HG03097 (cell line): Measurements from ENCODE around the gene COPZ1.

ENCODE experiments used
- ATAC-seq: cut with Tn5 transposase; IDR thresholded peaks from one replicate; pipeline ENCODE4 v1.9.1; 2021; ENCODE audit not compliant: unreplicated experiment, low FRiP score

COPZ1 gene

DNA sequence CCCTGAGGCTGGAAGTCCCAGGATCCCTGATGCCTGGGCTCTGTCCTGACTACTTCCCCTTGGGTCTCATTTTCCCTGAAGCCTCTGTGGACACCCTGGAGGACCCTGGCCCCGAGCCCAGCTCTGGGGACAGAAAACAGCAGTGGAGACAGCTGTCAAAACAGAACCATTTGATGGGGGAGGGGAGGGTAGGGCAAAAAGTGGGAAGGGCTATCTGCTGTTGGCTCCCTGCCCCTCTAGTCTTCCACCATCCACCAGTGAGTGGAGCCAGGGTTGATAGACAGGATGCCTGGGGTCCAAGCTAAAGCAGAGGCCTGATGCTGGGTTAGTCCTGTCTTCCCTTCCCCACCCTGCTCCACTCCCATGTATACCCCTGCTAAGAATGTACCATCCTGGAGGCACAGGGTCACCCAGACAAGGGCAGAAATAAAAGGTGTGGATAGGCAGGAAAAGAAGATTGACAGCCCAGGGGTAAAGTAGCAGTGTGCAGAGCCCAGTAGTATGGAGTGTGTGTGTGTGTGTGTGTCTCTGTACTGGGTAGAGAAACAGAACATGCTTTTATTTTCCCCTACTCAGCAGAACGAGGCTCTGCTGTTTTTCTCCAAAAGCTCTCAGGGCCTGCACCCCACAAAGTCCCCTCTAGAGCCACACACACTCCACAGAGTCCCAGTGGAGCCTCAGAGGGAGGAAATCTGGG lies 49.8 kb downstream of the COPZ1 start:
- no peak for ATAC-seq

DNA sequence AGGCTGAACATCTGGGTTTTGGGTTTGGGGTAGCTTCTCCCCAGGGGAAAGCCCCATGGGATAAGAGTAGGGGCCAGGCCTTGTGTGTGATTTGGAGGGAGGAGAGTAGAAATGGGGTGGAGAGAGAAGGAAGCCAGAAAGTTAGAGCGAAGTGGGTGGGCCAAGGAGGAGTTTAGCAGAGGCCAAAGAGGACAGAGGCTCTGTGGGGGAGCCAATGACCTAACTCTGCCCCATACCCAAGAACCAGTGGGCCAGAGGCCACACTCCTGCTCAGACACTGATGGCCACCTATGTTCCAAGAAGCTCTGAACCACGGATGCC lies 50.3 kb downstream of the COPZ1 start:
- no peak for ATAC-seq

DNA sequence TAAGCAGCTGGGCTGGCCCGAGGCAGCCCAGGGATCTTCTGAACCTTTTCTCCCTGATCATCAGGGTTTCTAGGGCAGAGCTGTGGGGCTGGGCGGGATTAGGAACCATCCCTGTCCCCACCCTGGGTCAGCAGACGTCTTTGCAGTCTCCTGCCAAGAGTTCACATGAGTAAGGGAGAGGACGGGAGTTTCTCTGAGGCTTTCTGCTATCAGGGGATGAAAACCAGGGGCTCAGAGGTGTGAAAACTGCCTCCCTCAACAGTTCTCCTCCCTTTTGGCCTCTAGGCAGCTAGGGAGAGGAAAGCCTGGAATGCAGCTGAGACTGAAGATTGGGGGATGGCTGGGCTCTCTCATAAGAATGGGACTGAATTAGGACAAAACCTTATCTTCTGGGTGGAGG lies 51.7 kb downstream of the COPZ1 start:
- ATAC-seq = no peak

DNA sequence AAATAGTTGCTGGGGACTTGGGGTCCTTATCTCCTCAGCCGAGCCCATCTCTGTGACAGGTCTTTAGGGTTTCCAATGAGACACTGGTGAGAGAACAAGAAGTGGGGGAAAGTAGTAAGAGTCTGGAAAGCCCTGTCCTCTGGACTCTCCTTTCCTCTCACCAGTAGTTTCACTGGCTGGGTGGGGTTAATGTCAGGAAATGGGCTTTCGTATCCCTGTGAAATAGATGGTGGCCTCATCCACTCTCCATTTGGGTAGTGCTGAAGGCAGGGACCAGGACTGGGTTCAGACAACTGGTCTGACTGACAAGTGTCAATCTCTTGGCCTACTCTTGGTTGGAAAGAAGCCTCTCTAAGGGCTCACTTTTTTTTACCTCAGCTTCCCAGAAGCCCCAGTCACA lies 52.1 kb downstream of the COPZ1 start:
- ATAC-seq = no peak

DNA sequence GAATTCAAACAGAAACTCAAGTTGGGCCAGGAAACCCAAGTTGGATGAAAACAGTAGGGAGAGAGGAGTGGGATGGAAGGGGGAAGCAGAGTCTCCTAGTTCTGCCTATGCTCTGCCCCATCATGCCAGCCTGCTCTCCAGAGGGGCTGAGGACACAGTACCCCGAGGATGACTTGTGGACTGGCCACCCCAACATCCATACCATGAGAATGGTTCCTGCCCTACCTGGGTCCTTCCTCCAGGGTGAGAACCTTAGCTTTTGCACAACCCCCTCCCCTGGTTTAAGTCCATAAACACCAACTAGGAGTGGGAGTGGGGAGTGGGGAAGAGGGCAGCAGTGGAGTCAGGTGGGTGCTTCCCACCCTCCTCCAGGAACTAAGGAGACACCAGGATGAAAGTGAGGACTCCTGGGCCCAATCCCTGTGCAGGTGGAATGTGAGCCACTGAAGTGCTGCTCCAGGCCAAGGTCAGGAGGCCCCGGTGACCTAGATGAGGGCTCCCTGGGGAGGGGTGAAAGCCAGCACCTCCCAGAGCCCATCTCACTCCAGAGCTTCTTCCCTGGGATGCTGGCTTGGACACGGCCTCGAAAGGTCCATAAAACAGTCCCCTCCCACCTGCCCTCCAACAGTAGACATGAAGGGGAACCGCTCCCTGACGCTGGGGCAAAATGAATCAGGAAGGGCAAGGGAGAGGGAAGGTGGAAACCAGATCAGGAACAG lies 53.0 kb downstream of the COPZ1 start:
- no peak for ATAC-seq

DNA sequence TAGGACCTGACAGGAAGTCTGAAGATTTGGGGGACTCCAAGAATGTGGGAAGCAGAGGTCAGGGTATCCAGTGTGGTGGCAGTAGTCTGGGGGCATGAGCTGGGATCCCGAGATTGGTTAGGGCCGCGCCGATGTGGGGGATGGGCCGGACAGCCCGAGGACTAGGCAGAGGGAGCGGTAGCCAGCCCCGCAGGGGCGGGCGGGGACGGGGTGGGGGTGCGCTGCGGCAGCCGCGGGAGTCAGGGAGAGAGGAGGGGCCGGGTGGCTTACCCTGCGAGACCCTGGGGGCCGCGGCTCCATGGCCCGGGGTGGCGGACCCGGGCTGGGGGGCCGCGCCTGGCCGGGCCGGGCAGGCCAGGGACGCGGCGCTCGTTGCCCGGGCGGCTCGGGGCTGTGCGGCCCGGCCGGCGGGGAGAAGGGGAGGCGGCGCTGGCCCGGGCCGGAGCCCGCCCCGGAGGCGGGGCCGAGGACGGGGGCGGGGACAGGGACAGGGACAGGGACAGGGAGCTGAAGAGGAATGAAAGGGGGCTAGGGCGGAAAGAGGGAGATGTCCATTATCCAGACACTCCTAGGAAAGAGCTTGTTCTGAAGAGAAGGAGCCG lies 54.0 kb downstream of the COPZ1 start:
- ATAC-seq = no peak

DNA sequence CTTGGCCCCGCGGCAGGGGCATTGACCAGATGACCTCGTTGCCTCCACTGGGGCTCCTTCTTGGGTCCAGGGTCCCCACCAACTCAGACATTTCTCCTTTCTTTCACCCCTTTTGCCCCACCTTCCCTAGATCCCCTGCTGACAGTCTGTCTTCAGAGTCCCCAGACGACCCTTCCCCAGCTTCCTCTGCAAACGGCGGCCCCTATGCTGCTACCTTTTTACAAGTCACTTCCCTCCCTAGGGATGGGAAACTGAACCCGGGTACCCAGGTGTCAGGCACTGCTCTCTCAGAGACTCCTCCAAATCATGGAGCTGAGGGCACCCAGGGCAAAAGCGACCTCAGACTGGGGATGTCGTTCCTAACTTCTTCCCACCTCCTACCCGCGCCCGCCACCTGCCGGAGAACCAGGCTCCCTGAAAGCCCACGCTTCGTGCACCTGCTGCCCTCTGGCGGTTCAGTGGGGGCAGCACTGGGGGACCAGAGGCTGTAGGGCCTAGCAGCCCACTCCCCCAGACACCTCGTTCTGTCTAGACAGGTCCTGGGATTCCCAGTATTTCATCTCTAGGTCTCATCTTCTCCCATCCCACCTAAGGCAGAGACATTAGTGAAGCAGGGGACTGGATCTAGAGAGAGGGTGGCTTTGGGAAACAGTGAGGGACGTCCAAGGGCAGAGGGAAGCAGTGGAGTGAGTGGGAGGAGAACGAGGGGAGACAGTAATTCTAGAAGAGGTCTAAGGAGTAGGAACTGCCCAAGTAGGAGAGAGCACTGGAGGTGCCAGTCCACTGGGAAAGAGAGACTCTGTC lies 54.7 kb downstream of the COPZ1 start:
- ATAC-seq = peak; percentile 60

DNA sequence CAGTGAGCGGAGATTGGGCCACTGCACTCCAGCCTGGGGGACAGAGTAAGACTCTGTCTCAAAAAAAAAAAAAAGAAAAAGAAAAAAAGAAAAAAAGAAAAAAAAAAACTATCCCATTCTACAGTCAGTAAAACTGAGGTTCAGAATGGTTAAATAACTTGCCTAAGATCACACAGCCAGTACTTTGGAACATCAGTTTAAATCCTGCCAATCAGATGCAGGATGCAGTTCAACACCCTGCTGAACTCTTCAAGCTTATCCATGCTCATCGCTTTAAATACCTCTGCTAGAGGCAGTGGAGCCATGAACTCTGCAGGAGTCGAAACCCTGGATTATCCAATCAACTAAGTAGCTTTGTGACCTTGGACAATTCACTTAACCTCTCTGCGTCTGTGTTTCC lies 56.2 kb downstream of the COPZ1 start:
- ATAC-seq = no peak

DNA sequence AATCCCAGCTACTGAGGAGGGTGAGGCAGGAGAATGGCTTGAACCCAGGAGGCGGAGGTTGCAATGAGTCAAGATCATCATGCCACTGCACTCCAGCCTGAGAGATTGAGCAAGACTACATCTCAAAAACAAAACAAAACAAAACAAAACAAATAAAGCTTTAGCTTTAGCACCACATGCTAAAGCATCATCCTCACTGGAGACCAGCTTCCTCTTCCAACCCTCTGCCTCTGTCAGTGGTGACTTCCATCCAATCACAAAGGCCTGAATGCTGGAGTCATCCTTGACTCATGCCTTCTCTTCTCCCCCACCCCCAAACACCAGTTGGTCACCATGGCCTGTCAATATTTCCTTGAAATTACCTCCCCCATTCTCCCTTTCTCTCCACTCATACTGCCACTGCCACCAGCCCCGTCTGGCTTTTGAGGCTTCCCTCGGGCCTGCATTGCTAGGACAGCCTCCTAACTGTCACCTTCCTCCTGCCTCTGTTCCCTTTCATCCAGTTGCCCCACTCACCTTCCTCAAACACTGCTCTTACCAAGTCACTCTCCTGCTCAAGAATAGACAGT lies 58.2 kb downstream of the COPZ1 start:
- no peak for ATAC-seq

DNA sequence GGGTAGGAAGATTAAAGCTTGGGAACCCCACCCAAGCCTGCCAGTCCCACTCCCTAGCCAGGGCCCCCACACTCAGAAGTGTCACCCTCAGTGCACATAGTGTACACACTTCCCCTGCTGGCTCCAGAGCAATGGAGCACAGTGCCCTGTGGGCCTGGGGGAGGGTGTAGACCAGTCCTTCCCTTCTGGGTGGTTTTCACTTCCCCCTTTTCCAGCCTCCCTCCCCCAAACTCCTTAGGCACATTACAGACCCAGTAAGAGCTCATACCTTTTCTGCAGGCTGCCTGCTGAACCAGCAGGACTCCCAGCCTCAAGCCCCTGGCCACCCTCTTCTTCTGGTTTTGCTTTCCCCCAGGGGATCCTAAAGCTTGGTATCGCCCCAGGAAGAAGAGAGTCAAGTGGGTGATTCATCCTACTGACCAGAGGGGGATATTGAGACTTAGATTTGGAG lies 59.7 kb downstream of the COPZ1 start, which contains the start of gene ZNF385A:
ZNF385A (minus strand) TSS at position 143 of the 451 bp plus-strand sequence. CDS start 219 bp downstream, outside the sequence.
- no peak for ATAC-seq

DNA sequence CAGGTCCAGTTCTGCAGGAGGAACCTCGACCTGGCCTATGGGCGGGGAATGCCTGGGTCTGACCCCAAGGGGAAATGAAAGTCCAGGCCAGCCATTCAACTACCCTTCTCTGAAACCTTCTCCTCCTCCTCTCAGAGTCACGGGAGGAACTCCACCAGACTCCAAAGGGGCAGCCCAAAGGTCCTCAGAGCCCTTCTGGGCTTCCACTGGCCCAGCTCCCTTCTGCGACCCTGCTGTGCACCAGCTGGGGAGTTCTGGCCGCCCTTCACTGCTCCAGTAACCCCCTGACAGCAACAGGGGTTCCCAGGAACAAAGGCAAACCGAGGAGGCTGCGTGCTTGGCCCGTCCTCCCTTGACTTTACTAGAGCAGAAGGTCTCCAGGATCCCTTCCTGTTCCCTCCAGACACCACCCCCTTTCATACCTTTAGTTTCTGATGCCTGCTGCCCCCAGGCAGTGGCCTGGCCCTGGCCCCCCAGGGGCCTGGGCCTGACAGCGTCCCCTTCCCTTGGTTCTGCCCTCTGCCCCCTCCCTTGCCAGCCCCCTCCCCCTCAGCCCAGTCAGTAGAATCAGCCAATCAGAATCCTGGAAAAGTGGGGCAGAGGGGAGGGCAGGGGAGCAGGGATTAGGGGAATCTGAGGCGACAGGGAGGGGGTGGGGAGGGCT lies 60.5 kb downstream of the COPZ1 start:
- ATAC-seq = no peak

DNA sequence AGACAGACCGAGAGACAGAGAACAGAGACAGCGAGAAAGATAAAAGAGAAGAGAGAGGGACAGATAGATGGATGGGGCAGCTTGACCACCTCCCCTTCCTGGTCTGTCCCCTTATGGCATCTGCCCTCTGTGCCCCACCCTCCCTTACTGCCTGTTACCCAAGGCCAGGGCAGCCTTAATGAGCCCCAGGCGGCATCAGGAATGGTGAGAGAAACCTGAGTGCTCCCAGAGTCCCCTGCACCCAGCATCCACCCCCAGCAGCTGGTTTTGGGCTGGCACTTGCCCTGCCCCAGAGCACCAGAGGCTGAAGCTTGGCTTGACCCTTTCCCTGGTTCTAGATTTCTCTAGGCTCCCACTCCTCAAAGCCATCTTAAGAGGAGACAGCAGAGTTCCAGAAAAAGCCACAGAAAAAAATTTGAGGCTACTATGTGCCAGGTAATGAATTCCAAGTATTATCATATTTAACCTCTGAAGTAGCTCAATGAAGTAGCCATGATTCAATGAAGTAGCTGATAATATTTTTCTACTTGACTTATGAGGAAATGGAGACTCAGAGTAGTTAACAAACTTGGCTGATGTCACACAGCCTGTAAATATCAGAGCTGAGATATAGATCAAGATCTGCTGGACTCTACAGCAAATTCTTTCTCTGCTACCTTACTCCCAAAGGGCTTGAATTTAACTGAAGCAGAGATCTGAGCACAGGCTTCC lies 61.6 kb downstream of the COPZ1 start:
- no peak for ATAC-seq

DNA sequence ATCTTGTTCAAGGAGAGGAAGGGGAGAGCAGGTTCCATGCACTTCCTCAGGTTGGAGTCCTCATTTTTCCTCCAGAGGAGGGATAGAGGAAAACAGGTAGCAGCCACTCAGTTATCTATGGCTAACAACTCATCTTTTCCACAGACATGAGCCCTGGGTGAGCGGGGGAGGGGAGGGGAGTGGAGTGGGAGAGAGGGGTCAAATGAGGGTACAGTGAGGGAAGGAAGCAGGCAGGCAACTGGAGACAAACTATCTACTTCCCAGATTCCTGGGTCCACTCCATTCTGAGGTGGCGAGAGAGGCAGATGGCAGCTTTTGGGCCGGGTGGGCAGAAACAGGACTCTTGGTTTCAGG lies 62.2 kb downstream of the COPZ1 start:
- ATAC-seq = no peak

DNA sequence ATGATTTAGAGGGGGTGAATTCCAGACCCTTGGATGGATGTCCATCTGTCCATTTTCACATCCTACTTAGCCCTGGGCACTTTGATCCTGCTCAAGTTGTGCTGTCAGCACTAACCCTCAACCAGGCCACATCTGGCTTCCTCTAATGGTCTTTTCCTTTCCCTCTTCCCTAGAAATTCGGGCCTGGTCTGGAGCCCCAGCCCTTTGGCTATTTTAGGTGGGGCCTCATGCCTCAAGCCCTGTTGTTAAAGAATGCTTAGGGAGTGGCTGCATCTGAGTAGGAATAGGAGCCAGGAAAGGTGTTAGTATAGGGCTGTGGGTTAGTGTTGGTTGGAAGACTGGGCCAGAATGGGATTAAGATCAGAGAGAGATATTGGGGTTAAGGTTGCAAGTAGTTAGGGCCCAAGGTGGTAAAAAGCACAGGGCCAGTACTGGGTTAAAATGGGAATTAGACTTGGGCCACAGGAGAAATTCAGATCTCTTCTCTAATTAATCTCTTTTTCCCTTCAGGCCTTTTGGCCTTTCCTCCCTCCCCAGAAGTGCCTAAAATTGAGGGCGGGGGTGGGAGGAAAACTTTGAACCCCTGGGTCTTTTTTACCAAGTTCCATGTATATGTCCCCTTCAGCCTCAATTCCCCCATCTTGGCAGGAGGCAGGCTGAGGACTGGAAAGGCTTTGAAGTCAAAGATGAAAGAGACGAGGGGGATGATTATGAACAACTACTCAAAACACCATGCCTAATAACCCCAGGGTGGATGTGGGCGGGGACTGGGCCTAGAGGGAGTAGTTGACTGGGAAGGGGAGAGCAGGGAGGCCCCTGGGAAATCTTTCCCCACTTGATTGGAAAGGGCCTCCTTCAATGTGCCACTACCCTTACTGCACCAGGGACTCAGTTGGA lies 63.6 kb downstream of the COPZ1 start:
- no peak for ATAC-seq

DNA sequence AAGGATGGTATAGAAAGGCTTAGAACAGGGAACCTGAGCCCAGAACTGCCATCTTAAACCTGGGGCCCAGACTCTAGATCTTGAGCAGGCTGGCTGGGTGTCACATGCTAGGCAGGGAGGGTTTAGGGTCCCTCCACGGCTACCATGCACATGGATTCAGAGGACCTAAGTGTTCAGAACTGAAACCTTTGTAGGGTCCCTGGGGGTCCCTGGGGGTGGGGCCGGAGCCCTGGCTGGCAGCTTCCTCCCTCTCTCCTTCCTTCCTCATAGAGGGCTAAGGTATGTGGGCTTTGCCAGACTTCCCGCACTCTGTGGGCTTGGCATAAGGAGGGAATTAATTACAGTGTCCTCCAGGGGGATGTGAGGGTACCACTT lies 64.2 kb downstream of the COPZ1 start:
- ATAC-seq = no peak

DNA sequence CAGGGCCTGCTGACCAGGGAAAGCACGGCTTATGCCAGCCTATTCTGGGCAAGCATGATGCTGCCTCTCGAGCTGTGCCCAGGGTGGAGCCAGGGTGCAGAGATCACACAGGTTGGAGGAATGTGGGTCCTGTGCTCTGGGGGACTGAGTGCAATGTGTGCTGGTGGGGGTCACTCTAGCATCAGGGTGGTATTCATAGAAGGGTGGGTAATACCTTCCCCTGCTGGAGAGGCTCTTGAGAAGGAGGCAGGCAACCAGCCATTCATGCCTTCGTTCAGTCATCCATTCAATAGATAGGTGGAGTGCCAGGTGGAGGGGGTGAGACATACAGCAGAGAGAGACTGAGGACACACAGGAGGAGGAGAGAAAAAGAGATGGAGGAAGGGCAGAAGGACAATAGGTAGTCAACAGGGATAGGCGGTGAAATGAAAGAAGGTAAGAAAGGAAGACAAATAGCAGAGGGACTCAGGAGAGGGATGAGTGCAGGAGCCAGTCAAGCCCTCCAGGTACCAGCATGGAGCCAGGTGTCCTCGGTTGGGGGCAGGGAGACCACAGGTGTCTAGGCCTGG lies 64.8 kb downstream of the COPZ1 start:
- ATAC-seq = no peak

DNA sequence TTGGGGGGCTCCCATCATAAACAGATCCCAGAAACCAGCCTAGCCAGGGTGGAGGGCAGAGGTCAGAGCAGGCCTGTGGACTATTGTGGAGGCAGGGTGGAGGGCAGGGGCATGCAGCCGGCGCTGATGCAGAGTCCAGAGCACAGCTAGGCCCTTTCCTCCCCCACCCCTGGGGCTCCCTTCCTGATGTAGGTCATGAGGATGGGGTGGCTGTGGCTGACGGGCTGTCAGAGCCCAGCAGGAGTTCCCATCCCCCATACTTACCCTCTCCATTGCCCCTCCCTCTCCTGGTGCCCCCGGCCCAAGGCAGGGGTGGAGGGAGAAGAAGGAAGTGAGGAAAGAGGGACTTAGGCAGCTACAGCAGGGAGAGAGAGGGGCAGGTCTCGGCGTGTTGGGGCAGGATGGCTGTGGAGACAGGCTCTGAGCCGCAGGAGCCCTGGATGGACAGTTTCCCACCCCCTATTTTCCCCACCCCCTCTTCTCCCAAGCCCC lies 65.3 kb downstream of the COPZ1 start:
- ATAC-seq = no peak
